Measurements from ENCODE around the gene STAC3. TPM values are rescaled to one million over a fixed set of nuclear protein-coding genes. Genes with fewer than 3 reads are reported as not detected.

The STAC3 gene
- total and polyA plus RNA-seq, 2 of the 13 experiments (the other 11 are each of a cell fraction or from before 2014, with no cell fraction given) = 0.18 to 0.22 TPM

DNA sequence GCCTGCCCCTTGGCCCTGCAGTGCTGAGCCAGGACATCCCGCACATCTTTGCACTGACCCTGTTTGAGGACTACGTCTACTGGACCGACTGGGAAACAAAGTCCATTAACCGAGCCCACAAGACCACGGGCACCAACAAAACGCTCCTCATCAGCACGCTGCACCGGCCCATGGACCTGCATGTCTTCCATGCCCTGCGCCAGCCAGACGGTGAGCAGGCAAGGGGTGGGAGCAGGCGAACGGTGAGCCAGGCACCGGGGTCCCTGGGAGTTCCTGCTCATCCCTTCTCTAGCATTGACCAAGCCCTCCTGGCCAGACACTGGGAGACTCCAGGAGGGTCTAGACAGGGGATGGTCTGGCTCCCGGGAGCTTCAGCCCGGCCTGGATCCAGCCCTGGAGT is 51.8 kb downstream of the STAC3 start:
- Histone ChIP-seq H3K9me3 (ENCODE audit: low read length) (no peaks in the 10 kb centered on the region), H3K4me2 (ENCODE audit: low read depth, low read length) (no peak overlapping the region), H3K27ac (ENCODE audit: extremely low read length, insufficient read depth, low read length) (no peak overlapping the region), H2AFZ (ENCODE audit: low read length) (no peak overlapping the region), H3K9ac (ENCODE audit: insufficient read depth, low read depth, low read length) (no peak overlapping the region), H4K20me1 (ENCODE audit: insufficient read depth, low read length) (no peaks in the 10 kb centered on the region), H3K4me3 (replicated peaks in 1 of 3; ENCODE audit: insufficient read depth in 1 of 3, low read depth in 2 of 3, low read length in 3 of 3) (no peak overlapping the region), H3K27me3 (ENCODE audit: control insufficient read depth in 1 of 2, insufficient read depth in 2 of 2, low read length in 2 of 2) (no peaks in the 10 kb centered on the region), H3K36me3 (replicated peaks in 1 of 2; ENCODE audit: control insufficient read depth in 1 of 2, insufficient read depth in 2 of 2, low read length in 2 of 2) (peaks cover 74 to 95% of the 10 kb centered on the region in 2 experiments), H3K4me1 (ENCODE audit: insufficient read depth, low read length) (no peaks in the 10 kb centered on the region), H3K79me2 (ENCODE audit: insufficient read depth, low read length) (no peaks in the 10 kb centered on the region)
- POLR2A ChIA-PET = interaction anchor here (0.6 kb wide), 1 partner anchor 71 kb away, joined by 3 read pairs; the partner anchor contains the start of gene LRP1
- DNase-seq (ENCODE audit: low spot score) (no peak), ATAC-seq (no peak), FAIRE-seq (no peak)
- BruUV-seq (replicated peaks) = no TSS peak
- intact Hi-C loops (cut with micrococcal nuclease; ENCODE audit: unreplicated experiment) (no loop called here), in situ Hi-C loops (cut with HindIII; ENCODE audit: extremely low pct_ligation_motif_present, low pct_unique_long_range_greater_than_20kb) (no loop called here)
- TF ChIP-seq PHB2 (IDR thresholded peaks at IDR 0.05; ENCODE audit: partially characterized antibody) (no peak), AGO2 (optimal IDR thresholded peaks at IDR 0.05; ENCODE audit: low read depth, low read length) (peak; percentile 35), ZNF780A (CRISPR knock-in tag; IDR thresholded peaks at IDR 0.05) (no peak), ZNF326 (CRISPR knock-in tag; IDR thresholded peaks at IDR 0.05; ENCODE audit: borderline replicate concordance) (no peak), RBM22 (optimal IDR thresholded peaks at IDR 0.05; ENCODE audit: low read length) (peak; percentile 50)
- TF ChIP-seq, protein P1, sequence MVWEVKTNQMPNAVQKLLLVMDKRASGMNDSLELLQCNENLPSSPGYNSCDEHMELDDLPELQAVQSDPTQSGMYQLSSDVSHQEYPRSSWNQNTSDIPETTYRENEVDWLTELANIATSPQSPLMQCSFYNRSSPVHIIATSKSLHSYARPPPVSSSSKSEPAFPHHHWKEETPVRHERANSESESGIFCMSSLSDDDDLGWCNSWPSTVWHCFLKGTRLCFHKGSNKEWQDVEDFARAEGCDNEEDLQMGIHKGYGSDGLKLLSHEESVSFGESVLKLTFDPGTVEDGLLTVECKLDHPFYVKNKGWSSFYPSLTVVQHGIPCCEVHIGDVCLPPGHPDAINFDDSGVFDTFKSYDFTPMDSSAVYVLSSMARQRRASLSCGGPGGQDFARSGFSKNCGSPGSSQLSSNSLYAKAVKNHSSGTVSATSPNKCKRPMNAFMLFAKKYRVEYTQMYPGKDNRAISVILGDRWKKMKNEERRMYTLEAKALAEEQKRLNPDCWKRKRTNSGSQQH (CRISPR knock-in tag; IDR thresholded peaks at IDR 0.05; ENCODE audit: low read depth) = no peak
- TF ChIP-seq, protein P2, sequence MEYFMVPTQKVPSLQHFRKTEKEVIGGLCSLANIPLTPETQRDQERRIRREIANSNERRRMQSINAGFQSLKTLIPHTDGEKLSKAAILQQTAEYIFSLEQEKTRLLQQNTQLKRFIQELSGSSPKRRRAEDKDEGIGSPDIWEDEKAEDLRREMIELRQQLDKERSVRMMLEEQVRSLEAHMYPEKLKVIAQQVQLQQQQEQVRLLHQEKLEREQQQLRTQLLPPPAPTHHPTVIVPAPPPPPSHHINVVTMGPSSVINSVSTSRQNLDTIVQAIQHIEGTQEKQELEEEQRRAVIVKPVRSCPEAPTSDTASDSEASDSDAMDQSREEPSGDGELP (IDR thresholded peaks at IDR 0.05; ENCODE audit: borderline replicate concordance, low read depth) = no peak
- TF ChIP-seq, protein P3, sequence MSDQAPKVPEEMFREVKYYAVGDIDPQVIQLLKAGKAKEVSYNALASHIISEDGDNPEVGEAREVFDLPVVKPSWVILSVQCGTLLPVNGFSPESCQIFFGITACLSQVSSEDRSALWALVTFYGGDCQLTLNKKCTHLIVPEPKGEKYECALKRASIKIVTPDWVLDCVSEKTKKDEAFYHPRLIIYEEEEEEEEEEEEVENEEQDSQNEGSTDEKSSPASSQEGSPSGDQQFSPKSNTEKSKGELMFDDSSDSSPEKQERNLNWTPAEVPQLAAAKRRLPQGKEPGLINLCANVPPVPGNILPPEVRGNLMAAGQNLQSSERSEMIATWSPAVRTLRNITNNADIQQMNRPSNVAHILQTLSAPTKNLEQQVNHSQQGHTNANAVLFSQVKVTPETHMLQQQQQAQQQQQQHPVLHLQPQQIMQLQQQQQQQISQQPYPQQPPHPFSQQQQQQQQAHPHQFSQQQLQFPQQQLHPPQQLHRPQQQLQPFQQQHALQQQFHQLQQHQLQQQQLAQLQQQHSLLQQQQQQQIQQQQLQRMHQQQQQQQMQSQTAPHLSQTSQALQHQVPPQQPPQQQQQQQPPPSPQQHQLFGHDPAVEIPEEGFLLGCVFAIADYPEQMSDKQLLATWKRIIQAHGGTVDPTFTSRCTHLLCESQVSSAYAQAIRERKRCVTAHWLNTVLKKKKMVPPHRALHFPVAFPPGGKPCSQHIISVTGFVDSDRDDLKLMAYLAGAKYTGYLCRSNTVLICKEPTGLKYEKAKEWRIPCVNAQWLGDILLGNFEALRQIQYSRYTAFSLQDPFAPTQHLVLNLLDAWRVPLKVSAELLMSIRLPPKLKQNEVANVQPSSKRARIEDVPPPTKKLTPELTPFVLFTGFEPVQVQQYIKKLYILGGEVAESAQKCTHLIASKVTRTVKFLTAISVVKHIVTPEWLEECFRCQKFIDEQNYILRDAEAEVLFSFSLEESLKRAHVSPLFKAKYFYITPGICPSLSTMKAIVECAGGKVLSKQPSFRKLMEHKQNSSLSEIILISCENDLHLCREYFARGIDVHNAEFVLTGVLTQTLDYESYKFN (CRISPR knock-in tag; conservative IDR thresholded peaks at IDR 0.05) = no peak
- TF ChIP-seq, protein P4, sequence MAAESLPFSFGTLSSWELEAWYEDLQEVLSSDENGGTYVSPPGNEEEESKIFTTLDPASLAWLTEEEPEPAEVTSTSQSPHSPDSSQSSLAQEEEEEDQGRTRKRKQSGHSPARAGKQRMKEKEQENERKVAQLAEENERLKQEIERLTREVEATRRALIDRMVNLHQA (CRISPR knock-in tag; IDR thresholded peaks at IDR 0.05) = no peak
- CTCF ChIA-PET (ENCODE audit: low intra/inter-chr PET ratio, low total read pairs) = no interaction called here
- 100% methylated on average over 2 of the region's 15 CpGs for WGBS (ENCODE audit: low lambda C conversion rate)
